ENCODE data around the gene PRKCSH.

The PRKCSH gene

GRCh38 chr19:11478167-11479089, 43.0 kb downstream of the PRKCSH start:
- DNase-seq (ENCODE audit: low spot score): no peak

- DNase-seq (ENCODE audit: low spot score): no peak
Observed at GRCh38 chr19:11479090-11479897, 43.9 kb downstream of the PRKCSH start.

DNA sequence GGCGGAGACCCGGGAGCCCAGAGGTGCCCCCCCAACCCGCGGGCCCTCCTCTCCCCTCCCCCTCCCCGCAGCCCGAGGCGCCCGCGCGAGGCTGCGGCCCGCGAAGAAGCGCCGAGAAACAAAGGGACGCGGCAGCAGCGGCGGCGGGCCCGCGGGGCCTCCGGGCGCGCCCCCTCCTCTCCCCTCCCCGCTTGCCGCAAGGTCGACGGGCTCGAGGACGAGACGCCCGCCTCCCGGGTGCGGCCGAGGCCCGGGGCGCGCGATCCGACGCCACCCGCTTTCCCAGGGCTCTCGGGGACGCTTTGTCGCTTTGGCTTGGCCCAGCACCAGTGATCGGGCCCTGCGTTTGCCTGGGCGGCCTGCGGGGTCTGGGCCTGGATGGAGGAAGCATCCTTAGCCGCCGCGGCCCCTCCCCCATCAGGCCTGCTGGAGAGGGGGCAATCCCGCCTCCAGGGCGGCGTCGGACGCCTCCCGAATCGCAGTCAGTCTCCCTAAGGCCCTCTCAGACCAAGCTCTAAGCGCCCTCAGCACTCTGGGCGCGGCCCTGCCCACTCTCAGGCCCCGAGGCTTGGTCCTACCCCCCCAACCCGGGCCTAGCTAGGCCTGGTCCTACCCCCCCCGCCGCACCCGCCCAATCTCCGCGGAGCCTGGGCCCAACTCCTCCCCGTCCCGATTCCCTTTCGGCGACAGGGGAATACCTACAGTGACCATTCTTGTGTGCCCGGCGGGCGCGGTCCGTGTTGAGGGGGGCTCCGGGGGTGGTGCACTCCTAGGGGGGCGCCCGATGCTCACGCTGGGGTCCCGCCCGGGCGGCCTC, 44.7 kb downstream of the PRKCSH start:
- no peak for DNase-seq (ENCODE audit: low spot score)

DNA sequence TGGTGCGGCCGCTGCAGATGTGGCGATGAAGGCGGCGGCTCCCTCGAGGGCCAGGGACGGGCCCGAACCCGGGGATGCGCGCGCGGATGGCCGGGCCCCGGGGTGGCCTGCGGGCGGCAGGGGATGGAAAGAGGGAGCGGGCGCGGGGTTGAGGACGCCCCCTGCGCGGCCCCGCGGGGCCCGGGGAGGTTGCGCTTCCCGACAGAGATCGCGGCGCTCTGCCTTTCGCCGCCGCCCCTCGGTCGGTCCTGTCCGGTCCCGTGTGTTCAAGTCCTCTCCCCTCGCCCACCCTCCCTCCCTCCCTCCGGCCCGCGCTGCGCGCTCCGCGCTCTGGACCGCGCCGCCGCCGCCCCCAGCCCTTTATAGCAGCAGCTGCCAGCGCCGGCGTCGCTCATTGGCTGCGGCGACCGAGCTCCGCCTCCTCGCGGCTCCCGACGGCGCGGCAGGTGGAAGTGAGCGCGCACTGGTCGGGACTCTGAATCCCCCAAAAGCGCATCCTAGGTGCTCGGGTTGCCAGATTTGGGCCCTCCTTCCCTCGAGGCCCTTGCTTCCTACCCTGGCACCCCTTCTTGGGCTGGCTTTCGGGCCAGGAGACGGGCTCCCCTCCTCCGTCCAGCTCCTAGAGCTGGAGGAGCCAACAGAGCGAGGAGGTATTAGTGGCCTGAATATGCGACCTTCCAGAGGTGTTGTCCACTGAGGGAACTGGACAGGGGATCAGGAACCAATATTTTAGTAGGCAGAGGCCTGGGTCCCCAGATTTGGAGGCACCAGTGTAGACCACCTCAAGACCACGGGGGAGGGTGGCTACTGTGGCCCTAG, 45.5 kb downstream of the PRKCSH start, which contains the start of gene ELAVL3:
ELAVL3 (minus strand) TSS at position 332 of the 819 bp plus-strand sequence. CDS start 438 bp downstream, outside the sequence.
- DNase-seq (ENCODE audit: low spot score): peak; percentile 44

DNA sequence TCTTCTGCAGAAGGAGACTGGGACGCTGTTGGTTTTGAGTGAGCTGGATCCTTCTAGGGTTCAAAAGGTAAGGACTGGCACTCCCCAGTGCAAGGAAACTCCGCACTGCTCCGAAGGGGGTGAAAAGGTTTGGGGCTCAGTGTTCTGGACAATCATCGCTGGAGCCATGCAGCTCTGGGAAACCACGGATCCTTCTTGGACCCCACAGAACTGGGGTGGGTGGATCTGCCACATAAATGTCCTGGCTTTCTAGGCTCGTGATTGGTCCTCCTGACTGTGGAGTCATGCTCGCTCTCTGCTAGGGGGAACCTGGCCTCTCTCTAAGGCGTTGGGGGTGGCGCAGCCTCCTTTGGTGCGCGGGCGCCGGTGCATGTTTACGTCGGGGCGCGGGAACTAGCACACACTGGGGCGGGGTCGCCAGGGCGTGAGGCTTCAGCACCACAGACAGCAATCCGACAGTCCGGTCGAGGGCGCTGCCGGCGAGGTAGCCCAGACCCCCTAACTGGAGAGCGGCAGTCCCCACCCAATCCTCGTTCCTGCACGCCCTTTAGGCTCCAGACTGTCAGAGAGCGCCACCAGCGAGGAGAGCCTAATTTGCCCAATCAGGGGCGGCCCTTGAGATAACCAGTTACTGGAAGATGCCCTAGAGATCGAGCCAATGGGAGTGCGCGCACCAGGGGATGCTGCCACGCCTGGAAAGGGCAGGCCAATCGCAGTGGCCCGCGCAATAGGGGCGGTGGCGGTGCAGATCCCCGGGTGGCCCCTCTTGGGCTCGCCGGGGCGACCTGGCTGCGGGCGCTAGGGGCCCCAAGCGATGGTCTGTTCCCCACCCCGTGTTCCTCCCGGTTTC, 46.3 kb downstream of the PRKCSH start:
- peak; percentile 96 for DNase-seq (ENCODE audit: low spot score)

DNA sequence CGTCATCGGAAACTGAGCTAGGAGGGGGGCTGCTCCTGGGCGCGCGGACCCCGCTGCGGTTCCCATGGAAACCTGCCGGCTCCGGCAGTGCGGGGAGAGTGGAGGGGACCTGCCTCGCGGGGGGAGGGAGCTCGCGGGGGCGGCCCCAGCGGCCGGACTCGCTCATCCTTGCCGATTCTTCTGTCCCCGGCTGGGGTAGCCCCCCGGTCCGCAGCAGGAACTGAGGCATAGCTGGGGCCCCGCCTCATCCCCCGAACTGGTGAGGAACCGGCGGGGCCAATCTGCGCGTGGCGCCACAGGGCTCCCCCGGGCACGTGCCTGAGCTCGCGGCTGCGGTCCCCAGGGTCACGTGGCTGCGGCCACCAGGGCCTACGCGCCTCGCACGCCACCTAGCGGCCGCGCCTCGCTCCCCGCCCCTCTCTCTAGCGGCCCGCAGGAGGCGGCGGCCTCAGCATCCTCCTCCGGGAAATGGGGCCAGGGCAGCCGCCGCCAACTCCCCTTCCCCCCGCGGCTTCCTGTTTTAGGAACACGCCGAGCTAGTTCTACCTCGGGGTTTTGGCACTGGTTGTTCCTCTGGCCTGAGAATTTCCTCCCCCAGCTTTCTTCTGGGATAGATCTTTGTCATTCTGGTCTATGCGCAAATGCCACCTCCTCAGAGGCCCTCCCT, 47.1 kb downstream of the PRKCSH start:
- peak; percentile 96 for DNase-seq (ENCODE audit: low spot score)

DNA sequence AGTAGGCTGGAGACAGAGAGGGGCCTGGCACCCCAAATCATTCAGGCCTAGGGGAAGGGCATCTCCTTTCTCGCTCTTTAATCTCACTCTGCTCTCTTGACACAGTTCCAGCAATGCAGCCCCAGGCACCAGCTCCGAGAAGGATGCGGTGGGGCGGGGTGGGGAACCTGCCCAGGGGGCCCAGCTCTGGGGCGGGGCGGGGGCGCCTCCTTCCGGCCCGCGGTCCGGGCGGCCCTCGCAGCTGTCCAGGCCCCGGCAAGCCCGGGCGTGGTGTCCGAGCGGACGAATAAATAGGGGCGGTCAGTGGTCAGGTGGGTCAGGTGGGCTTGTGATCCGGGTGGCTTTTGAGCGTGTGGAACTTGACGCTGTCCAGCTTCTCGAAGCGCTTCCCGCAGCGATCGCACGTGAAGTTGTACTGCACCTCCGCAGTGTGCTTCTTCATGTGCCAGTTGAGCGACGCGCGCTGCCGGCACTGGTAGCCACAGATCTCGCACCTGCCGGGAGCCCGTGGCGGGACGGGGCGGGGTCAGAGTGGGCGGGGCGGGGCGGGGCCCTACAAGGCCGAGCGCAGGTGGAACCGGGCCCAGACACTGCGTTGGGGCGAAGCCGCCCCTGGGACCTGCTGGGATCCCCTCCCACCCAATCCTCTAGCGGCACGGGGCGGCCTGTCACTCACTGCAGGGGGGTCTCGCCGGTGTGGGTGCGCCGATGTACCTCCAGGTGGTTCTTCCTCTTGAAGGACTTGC, 48.1 kb downstream of the PRKCSH start:
- DNase-seq (ENCODE audit: low spot score): no peak

DNA sequence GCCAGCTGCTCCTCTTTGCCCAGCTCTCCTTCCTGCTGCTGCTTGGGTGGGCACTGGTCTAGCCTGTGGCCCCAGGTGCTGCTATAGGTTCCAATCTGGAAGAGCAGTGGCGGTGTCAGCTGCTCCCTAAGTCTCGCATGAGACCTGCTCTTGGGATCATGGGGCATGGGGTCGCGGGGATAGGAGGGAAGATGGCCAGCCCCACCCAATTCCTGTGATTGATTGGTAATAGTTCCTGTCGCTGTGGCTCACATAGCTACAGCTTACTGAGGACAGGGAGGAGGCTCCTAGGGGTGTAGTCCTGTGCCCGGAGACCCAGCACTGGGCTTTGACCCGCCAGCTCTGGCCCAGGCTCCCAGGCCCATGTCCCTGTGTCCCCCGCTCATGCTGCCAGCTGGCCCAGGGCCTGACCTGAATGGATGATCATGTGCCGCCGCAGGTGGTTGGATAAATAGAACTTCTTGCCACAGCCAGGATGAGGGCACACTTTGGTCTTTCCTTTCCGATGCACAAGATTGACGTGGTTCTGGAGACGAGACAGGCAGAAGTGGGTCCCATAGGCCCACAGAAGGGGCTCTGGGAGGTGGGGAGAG, 49.9 kb downstream of the PRKCSH start:
- no peak for DNase-seq (ENCODE audit: low spot score)

DNA sequence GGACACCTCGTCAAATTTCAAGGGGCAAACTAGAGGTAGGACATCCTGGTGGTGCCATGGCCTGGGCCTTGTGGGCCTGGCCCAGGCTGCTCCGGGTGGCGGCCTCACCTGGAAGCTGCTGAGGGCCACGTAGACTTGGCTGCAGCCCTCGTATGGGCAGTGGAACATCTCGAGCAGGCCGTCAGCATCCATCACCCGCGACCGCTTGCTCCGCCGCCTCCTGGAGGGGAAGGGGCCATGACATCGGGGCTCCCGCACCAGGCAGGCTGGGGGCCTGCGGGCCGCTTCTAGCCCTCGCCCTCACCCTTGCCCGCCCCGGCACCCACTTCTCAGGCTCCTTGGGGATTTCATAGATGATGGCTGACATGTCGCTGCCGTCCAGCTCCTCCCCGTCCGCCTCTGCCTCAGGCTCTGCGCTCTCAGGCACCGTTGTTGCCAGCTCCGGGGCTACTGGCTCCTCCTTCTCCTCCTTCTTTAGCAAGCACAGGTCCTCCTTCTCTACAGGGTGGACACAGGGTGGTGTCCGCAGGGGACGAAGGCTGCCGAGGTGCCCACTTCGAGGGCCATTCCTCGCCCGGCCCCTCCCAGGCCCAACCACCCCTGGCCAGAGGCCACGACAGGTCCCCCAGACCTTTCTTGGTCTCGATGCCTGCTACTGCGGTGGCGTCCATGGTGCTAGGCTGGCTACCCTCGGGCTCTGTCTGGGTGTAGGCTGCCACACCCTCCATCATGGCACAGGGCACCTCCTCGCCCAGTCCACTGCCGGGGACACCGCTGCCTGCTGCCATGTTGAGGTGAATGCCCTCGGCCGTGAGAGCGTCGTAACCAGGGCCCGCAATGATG, 51.4 kb downstream of the PRKCSH start:
- no peak for DNase-seq (ENCODE audit: low spot score)

DNA sequence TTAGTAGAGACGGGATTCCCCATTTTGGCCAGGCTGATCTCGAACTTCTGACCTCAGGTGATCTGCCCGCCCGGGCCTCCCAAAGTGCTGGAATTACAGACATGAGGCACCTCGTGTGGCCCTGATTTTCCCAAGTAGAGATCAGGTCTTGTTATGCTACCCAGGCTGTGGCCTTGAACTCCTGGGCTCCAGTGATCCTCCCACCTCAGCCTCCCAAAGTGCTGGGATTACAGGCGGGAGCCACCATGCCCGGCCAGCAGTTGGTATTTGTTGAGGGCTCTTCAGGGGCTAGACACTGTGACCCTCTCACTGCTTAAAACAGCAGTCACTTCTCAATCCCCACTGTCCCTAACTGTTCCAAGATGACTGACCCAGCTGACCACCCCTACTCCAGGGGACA, 53.9 kb downstream of the PRKCSH start:
- no peak for DNase-seq (ENCODE audit: low spot score)

DNA sequence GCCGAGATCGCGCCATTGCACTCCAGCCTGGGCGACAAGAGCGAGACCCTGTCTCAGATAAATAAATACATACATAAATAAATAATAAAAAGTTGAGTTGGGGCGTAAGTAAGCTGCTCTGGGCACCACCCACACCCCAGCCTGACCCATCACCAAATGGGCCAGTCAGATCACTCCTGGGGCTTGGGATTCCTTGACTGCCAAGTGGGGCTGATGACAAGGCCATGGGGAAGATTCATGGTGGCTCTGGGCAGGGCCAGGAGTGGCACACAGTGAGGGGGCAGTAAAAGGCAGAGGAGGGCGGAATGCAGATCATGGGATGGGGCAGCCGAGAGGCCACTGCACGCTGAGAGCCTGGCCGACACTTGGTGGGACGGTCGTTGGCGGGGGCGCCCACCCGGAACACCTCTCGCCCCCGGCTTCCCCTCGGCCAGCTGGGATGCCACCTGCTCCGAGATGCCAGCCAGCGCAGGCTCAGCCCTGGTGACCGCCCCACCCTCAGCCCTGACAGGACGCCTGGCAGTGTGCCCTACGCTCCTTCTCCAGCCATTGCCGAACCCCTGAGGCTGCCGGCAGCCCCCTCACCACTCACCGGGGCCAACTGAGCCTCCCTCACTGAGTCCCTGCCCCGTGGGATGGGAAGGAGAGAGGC, 59.3 kb downstream of the PRKCSH start:
- no peak for DNase-seq (ENCODE audit: low spot score)

DNA sequence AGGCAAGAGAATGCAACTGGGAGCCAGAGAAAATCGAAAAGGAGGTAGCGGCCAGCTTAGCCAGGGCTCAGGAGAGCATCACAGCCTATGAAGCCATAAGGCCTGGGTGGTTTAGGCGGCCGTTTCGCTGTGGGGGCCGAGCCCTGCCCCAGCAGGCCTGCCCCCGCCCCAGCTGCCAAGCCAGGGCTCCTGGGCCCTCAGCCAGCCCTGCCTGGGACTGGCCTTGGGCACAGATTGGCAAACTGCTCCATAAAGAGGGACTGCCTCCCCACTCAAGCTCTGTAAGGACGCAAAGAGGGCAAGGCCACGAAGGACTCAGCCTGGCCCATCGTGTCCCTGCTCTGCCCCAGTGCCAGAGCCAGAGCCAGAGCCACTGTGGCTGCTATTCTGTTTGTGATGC, 60.0 kb downstream of the PRKCSH start:
- no peak for DNase-seq (ENCODE audit: low spot score)

DNA sequence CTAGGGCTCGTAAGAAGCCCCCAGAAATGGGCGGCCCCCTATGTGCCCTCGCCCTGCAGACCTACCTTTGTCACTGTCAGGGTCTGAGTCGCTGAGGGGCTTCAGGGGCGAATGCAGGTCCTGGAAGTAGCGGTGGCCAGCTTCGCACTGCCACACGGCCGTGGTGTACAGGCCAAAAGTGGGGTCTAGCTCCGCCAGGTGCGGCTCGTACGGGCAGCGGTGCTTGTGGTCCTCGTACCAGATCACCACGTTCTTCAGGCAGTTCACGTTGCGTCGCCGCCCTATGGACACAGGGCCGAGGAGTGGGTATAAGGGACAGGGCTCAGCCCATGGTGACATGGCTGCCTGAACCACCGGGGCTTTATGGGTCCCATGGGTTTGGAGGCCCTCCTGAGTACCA, 60.5 kb downstream of the PRKCSH start:
- no peak for DNase-seq (ENCODE audit: low spot score)

DNA sequence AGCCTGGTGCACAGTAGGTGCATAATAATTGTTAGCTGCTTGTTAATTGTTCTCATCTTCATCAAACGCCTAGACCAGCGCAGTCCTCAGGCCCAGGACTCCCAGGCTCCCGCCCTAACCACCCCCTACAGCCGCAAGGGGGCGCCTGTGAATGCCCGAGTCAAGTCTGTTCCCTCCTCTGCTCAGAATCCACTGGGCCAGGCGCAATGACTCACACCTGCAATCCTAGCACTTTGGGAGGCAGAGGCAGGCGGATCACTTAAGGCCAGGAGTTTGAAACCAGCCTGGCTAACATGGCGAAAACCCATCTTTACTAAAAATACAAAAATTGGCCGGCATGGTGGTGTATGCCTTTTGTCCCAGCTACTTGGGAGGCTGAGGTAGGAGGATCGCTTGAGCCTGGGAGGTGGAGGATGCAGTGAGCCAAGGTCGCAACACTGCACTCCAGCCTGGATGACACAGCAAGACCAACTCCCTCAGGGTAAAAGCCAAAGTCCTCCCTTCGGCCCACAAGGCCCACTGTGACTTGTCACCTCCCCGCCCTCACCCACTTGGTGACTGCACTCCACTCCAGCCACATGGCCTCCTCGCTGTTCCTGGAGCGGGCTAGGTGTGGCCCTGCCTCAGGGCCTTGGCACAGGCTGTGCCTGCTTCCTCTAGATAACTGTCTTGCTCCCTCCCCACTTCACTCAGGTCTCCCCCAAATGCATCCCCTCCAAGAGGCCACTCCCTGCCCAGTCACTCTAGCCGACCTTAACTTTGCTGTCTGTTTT, 61.1 kb downstream of the PRKCSH start:
- peak; percentile 86 for DNase-seq (ENCODE audit: low spot score)

DNA sequence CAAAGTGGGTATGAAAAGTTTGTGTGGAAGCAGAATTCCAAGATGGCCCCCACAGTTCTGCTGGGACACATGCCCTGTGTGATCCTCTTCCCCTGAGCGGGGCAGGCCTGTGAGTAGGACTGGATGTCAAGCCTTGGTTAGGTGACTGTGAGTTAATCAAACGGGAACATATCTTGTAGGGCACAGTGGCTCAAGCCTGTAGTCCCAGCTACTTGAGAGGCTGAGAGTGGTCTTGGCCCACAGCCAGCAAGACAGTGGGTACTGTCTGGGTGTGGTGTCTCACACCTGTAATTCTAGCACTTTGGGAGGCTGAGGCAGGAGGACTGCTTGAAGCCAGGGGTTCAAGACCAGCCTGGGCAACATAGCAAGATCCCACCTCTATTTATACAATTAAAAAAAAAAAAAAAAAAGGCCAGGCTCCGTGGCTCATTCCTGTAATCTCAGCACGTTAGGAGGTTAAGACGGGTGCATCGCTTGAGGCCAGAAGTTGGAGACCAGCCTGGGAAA, 63.8 kb downstream of the PRKCSH start:
- no peak for DNase-seq (ENCODE audit: low spot score)

DNA sequence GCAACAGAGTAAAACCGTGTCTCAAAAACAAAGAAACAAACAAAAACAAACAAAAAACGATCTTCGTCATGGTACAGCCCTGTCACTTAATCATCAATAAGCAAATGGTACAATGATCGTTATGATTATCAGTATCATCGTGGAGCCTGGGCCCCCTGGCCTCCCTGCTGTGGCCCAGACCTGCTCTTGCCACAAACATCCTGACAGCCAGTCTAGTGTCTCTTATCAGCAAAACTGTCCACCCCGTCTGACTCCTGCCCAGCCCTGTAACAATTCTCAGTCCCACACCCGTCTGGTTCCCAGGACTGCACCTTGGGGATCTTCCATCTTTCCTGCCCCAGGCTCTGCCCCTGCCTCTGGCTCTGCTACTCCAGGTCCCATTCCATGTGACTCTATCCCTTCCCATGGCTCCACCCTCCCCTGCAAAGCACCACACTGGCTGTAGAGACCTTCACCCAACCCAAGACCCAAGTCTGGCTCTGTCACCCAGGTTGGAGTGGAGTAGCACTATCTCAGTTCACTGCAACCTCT, 64.5 kb downstream of the PRKCSH start:
- DNase-seq (ENCODE audit: low spot score): no peak
